Mucosa of rectum (tissue), 2 donors: ENCODE data around the gene AP3D1.
"Not testable (repeated sequence)": the region's sequence is repeated elsewhere in the genome, so short reads cannot be mapped to it uniquely, and the experiment has no call there.

Experiments used
- H3K27ac ChIP-seq, 2 donors: one replicate each; pipeline ENCODE4 v1.7.0; 2013; ENCODE audit warnings: inconsistent platforms in 2 of 2, low read depth in 2 of 2, low read length in 2 of 2
- H3K27me3 ChIP-seq, 2 donors: one replicate each; pipeline ENCODE4 v1.7.0; 2013; ENCODE audit warnings: low read length in 2 of 2; ENCODE audit not compliant: control insufficient read depth in 2 of 2, insufficient read depth in 2 of 2
- H3K36me3 ChIP-seq, 2 donors: one replicate each; pipeline ENCODE4 v1.7.0; 2013; ENCODE audit warnings: low read length in 2 of 2; ENCODE audit not compliant: control insufficient read depth in 2 of 2, insufficient read depth in 2 of 2
- H3K4me1 ChIP-seq, 2 donors: one replicate each; pipeline ENCODE4 v1.7.0; 2013; ENCODE audit warnings: low read length in 2 of 2, mild to moderate bottlenecking in 1 of 2; ENCODE audit not compliant: control insufficient read depth in 2 of 2, insufficient read depth in 2 of 2
- H3K4me3 ChIP-seq, 2 donors: one replicate each; pipeline ENCODE4 v1.7.0; 2013; ENCODE audit warnings: low read length in 2 of 2
- H3K9ac ChIP-seq, 2 donors: one replicate each; pipeline ENCODE4 v1.7.0; 2013; ENCODE audit warnings: low read length in 2 of 2, low read depth in 1 of 2, mild to moderate bottlenecking in 1 of 2
- H3K9me3 ChIP-seq, 2 donors: one replicate each; pipeline ENCODE4 v1.7.0; 2013; ENCODE audit warnings: low read length in 2 of 2; ENCODE audit not compliant: control insufficient read depth in 2 of 2
- donor health status: healthy.
- donor health status: Normal muscosa, but diverticular disease.

Gene AP3D1

GRCh38 chr19:2151339-2152229 lies at the start of gene AP3D1:
Gene AP3D1, minus strand, starts transcription at chr19:2151566. Its CDS starts 232 bp downstream, at chr19:2151334.
- H3K27me3 ChIP-seq: no peaks in the 10 kb centered on the region
- peak within 1 kb of the TSS; percentile 87 to 91 for H3K4me3 ChIP-seq
- H3K27ac ChIP-seq: peak within 1 kb of the TSS; percentile 81 to 82
- H3K36me3 ChIP-seq: no peaks in the 10 kb centered on the region
- H3K4me1 ChIP-seq: peaks cover 20 to 24% of the 10 kb centered on the region in 2 donors
- peak within 1 kb of the TSS; percentile 85 to 88 for H3K9ac ChIP-seq
- no peaks in the 10 kb centered on the region for H3K9me3 ChIP-seq

GRCh38 chr19:2200624-2201294 lies 49.4 kb upstream of the AP3D1 start:
- H3K27ac ChIP-seq, H3K9me3 ChIP-seq, H3K9ac ChIP-seq, H3K4me1 ChIP-seq, H3K27me3 ChIP-seq, H3K4me3 ChIP-seq: not testable (repeated sequence)
- H3K36me3 ChIP-seq: peaks cover 24 to 30% of the 10 kb centered on the region in 2 donors

- peaks cover 27 to 33% of the 10 kb centered on the region in 2 donors for H3K36me3 ChIP-seq
- no peaks in the 10 kb centered on the region for H3K9me3 ChIP-seq
- no peak overlapping the region for H3K27ac ChIP-seq
Measured at GRCh38 chr19:2199861-2200623, 48.7 kb upstream of the AP3D1 start.

DNA sequence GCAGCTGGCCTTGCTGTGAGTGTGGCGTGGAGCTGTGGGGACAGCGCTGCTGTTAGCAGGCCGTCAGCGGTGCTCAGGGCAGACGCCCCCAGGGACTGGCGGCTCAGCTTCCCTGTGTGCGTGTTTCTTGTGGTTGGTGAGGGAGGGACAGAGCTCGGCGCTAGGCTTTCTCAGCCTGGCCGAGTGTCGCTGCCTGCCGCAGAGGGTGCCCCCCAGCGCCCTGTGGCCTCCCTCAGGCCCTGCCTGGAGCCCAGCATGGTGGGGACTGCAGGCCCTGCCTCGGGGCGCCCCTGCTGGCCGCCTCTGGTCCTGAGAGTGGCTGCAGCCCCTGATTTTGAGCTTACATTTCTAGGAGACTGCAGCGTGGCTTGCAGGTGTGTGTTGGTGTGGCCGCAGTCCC lies 47.8 kb upstream of the AP3D1 start:
- Histone ChIP-seq H3K27me3 (no peaks in the 10 kb centered on the region), H3K36me3 (peaks cover 29 to 37% of the 10 kb centered on the region in 2 donors), H3K9me3 (no peaks in the 10 kb centered on the region), H3K27ac (no peak overlapping the region), H3K4me3 (no peak overlapping the region), H3K9ac (no peak overlapping the region), H3K4me1 (no peaks in the 10 kb centered on the region)

More at GRCh38 chr19:2199861-2200623, 48.7 kb upstream of the AP3D1 start:
- Histone ChIP-seq H3K4me1 (no peaks in the 10 kb centered on the region), H3K4me3 (no peak overlapping the region), H3K9ac (no peak overlapping the region), H3K27me3 (no peaks in the 10 kb centered on the region)

DNA sequence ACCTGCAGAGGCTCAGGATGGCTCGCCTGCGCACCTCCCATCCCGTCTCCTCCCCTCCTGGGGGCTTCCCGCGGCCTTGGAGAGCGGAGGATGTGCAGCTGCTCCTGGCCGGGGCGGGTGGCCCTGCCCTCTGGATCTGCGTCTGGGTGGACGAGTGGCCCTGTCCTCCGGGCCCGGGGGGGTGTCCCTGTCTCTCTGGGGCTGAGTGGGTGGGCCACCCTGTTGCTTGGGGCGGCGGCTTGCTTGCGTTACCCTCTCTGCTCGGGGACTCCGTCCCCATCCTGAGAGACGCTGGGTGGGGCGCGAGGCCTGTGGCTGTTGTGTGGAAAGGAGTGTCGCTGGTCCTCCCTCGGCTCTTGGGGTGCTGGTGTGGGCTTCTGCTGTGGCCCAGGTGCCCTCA lies 47.0 kb upstream of the AP3D1 start:
- Histone ChIP-seq H3K4me1 (no peaks in the 10 kb centered on the region), H3K9ac (no peak overlapping the region), H3K27ac (no peak overlapping the region), H3K9me3 (no peaks in the 10 kb centered on the region), H3K4me3 (no peak overlapping the region), H3K27me3 (no peaks in the 10 kb centered on the region), H3K36me3 (peaks cover 27 to 35% of the 10 kb centered on the region in 2 donors)

DNA sequence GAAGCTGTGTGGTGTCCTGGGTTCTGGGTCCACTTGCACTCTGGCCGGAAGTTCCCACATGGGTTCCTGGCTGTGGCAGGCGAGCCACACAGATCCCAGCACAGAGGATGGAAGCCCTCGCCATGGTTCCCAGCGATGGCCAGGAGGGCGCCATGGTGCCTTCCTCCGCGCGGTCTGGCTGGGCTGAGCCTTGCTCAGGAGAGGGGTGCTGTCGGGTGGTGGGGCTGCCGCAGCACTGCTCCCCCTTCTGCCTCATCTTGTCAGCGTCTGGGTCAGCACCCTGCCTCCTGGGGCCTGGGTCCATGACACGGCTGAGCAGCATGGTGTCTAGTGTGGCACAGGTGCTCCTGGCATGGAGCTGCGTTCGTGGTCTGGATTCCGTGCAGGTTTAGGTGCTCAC lies 45.9 kb upstream of the AP3D1 start:
- H3K9ac ChIP-seq: no peak overlapping the region
- no peak overlapping the region for H3K4me3 ChIP-seq
- H3K9me3 ChIP-seq: no peaks in the 10 kb centered on the region
- no peak overlapping the region for H3K27ac ChIP-seq
- H3K27me3 ChIP-seq: no peaks in the 10 kb centered on the region
- H3K4me1 ChIP-seq: no peaks in the 10 kb centered on the region
- H3K36me3 ChIP-seq: peaks cover 29 to 38% of the 10 kb centered on the region in 2 donors

GRCh38 chr19:2195914-2196313 lies 44.5 kb upstream of the AP3D1 start:
- Histone ChIP-seq H3K36me3 (peaks cover 25 to 40% of the 10 kb centered on the region in 2 donors), H3K9me3 (no peaks in the 10 kb centered on the region), H3K4me3 (no peak overlapping the region), H3K27me3 (no peaks in the 10 kb centered on the region), H3K27ac (no peak overlapping the region), H3K9ac (no peak overlapping the region), H3K4me1 (peaks cover 4 to 7% of the 10 kb centered on the region in 2 donors)

GRCh38 chr19:2195361-2195760 lies 44.0 kb upstream of the AP3D1 start:
- Histone ChIP-seq H3K27me3 (no peaks in the 10 kb centered on the region), H3K9ac (no peak overlapping the region), H3K27ac (no peak overlapping the region), H3K36me3 (peaks cover 27 to 40% of the 10 kb centered on the region in 2 donors), H3K4me3 (no peak overlapping the region), H3K4me1 (peaks cover 4 to 7% of the 10 kb centered on the region in 2 donors), H3K9me3 (no peaks in the 10 kb centered on the region)

GRCh38 chr19:2194513-2195078 lies 43.2 kb upstream of the AP3D1 start:
- Histone ChIP-seq H3K36me3 (peaks cover 30 to 41% of the 10 kb centered on the region in 2 donors), H3K9me3 (no peaks in the 10 kb centered on the region), H3K4me1 (peaks cover 4 to 7% of the 10 kb centered on the region in 2 donors), H3K27me3 (no peaks in the 10 kb centered on the region), H3K4me3 (no peak overlapping the region), H3K9ac (no peak overlapping the region), H3K27ac (no peak overlapping the region)
